GM12873 (cell line): Measurements from ENCODE around the gene CD300H.

Experiments used
- TF ChIP-seq, protein P1 (sequence below): IDR thresholded peaks from 2 replicates; pipeline ENCODE4 v1.5.1; 2012; ENCODE audit warnings: low read depth, mild to moderate bottlenecking, moderate library complexity, low read length, control low read depth; ENCODE audit not compliant: insufficient read depth; ENCODE audit errors: missing control alignments

The CD300H gene

DNA sequence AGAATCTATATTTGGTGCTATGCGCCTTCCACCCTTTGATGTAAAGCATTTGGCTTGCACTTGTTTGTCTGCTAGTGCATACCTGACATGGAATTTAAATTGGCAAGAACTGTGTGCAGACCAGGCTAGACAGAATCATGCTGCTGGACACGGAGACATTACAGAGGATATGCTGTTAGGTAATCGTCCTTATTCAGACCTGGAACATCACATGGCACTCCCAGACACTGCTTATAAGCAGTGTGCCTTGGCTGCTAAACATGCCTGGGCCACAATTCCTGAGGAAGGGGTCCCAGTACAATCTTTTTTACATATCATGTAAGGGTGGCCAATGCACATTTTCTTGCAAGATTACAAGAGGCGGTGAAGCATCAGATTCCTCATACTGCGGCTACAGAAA, 18.4 kb upstream of the CD300H start:
- TF ChIP-seq, protein P1, sequence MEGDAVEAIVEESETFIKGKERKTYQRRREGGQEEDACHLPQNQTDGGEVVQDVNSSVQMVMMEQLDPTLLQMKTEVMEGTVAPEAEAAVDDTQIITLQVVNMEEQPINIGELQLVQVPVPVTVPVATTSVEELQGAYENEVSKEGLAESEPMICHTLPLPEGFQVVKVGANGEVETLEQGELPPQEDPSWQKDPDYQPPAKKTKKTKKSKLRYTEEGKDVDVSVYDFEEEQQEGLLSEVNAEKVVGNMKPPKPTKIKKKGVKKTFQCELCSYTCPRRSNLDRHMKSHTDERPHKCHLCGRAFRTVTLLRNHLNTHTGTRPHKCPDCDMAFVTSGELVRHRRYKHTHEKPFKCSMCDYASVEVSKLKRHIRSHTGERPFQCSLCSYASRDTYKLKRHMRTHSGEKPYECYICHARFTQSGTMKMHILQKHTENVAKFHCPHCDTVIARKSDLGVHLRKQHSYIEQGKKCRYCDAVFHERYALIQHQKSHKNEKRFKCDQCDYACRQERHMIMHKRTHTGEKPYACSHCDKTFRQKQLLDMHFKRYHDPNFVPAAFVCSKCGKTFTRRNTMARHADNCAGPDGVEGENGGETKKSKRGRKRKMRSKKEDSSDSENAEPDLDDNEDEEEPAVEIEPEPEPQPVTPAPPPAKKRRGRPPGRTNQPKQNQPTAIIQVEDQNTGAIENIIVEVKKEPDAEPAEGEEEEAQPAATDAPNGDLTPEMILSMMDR, result no peak

DNA sequence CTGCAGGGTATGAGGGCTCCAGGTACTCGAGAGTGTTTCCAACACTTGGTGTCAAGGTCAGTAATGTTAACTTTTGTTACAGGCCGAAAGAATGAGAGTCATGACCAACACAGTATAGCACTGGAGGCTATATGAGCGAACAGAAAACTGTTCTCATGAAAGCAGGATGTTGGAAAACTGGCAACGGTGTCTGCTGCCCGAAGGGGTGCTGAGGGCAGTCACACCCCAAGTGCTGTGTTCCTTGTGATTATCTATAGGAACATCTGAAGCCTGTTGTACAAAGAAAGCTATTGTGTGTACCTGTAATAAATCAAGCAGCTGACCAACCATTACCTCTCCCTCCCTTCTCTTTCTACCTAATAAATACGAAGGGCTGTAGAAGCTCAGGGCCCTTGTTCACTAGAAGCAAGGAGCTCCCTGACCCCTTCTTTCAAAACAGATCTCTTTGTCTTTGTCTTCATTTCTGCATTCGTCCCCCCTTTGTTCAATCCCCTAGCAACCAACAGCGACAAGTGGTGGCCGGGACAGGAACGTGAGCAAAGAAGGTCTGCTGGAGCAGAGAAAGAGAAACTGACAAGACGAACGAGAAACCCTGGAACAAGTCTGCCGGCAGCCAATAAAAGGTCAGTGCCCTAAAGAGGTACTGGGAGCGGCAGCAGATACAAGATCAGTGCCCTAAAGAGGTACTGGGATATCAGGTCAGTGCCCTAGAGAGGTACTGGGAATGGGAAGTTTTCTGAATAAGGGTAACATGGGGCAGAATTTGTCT, 17.2 kb upstream of the CD300H start:
- TF ChIP-seq, protein P1, result no peak

DNA sequence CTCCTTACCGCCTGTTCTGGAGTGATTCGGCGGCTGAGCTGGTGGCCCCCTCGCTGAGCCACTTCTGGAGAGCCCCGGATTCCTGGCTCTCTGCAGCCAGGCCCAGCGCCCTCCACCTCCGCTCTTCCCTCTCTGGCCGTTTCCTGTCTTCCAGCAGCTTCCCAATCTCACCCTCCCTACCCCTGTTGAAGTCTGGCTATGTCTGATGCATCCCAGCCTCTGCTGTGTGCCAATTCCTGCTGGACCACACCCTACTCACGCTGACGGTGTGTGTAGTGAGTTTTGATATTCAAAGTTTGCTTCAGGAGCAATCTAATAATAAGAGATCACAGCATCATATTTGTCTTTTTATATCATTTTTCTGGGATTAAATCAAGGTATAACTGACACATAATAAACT, 15.3 kb upstream of the CD300H start:
- TF ChIP-seq, protein P1, result no peak

DNA sequence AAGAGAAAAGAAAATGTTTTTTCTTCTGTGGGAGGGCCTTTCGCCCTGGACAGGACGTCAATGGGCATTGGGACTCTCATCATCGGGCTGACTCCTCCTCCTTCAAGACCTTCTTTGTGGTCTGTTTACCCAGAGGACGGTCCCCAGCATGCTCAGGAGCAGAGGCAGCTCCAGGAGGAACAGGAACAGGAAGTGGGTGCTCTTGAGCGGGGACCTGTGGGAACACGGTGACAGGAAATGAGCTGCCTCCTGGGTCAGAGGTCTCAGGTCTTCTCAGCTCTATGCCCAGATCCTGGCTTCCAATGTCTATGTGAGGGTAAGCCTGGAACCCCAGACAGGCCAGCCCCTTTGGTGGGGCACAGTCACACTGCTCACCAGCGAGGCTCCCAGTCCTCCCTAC, 12.6 kb upstream of the CD300H start:
- TF ChIP-seq, protein P1, result no peak

DNA sequence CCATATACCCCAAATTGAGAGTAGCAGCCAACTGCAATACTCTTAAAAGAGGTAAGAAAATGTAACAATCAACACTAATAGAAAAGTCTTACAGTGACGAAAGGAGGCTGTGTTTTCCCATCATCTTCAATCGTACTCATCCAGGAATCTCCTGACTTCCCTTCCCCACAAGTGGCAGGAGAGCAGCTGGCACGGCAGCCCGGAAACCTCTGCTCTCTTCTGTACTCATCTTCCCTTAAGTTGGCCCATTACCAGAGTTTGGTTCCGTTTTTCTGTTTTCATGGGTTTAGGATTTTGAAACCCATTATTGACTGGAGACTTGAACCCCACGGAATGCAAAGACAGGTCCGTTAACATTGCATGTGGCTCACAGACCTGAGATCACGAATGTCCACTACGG, 11.7 kb upstream of the CD300H start:
- TF ChIP-seq, protein P1, result no peak

DNA sequence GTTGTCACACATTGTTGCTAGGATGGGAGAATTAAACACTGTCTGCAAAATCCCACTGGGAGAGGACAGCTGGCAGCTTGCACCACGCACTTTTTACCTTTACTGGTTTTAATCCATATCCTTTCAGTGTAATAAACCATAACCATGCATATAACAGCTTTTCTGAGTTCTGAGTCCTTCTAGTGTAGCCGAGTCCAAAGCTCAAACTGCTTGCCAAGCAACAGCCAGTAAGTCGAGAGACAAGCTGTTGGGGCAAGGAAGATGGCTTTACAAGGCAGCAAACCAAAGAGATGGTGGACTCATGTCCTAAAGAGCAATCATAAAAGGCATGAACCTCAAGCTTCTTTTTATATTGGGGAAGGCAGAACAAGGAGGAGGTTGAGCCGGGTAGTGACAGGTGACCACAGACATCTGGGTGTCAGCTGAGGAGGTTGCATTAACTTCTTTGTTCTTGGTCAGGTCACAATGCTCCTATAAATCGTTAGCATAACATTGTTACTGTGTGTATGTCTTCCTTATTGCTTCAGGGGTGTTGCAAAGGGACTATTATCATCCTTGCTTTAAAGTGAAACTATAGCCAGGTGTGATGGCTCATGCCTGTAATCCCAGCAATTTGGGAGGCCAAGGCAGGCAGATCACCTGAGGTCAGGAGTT, 7.3 kb upstream of the CD300H start:
- TF ChIP-seq, protein P1, result no peak

DNA sequence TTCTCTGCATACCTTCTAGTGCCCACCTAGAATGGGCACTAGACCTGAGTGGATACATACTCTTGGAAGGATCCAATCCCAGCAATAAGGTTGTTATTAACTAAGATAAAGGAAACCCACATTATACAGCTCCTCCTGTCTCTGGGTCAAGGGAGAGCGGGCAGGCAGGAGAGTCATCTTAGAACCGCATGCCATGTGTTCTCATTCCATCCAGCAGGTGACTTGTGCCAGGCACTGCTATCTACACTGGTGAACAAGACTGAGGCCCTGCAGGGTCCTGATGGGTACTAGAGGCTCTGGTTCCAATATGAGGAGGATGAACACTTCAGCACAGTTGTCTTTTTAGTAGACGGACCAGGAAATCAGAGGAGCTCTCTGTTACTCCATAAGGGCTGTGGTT, 5.9 kb upstream of the CD300H start:
- TF ChIP-seq, protein P1, result no peak
